ENCODE data around the gene INVS.

INVS gene

DNA sequence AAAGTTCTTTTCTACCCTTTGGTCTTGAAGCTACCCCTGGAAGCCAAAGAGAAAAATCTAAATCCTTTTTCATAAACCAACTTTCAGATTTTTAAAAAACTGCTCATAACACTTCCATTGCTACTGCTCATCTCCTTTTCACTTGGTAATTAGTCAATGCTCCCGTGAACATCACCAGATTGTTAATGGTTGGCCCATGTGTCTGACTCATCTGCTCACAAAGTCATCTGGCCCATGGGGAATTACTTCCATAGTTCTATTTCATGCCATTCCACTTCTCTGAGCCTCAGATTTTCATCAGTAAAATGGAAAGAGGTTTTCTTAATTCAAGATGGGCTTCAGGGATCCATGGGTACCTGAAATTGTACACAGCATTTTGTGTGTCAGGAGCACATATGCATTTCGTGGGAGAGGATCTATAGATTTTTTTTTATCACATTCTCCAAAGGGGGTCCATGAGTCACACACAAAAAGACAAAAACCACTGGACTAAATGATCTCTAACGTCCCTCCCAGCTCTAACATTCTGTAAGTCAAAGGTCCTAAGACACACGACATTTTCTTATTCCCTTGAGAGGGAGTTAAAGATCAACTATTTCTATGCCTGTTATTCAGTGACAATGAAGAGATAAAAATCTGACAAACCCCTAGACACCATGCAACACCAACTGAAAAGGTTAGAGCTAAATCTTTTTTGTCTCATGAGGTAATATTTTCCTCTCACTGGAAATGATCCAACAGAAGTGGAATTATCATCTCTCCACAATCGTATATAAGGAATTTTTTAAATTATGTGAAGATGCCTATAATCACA, 178.3 kb downstream of the INVS start:
- Histone ChIP-seq H3K4me2 (ENCODE audit: low read length) (no peak overlapping the region), H3K79me2 (ENCODE audit: insufficient read depth, low read length) (no peaks in the 10 kb centered on the region), H3K4me1 (ENCODE audit: insufficient read depth, low read length, severe bottlenecking) (no peaks in the 10 kb centered on the region), H3K4me3 (ENCODE audit: low read depth, low read length, poor library complexity, severe bottlenecking) (no peak overlapping the region), H3K9ac (ENCODE audit: low read length) (no peak overlapping the region), H3K9me2 (ENCODE audit: low read depth, low read length) (no peaks in the 10 kb centered on the region), H3K27ac (ENCODE audit: low read depth, low read length, poor library complexity, severe bottlenecking) (no peak overlapping the region), H3K27me3 (ENCODE audit: insufficient read depth, low read length) (no peaks in the 10 kb centered on the region), H3K36me3 (ENCODE audit: insufficient read depth, low read length) (peaks cover 12% of the 10 kb centered on the region; the same call in 1 of the 2 replicates), H2AFZ (ENCODE audit: low read length) (no peak overlapping the region), H4K20me1 (ENCODE audit: insufficient read depth, low read length) (no peaks in the 10 kb centered on the region), H3K9me3 (ENCODE audit: low read length) (no peaks in the 10 kb centered on the region), H3F3A (ENCODE audit: insufficient read depth, low read length) (no peaks in the 10 kb centered on the region)
- TF ChIP-seq, protein P1, sequence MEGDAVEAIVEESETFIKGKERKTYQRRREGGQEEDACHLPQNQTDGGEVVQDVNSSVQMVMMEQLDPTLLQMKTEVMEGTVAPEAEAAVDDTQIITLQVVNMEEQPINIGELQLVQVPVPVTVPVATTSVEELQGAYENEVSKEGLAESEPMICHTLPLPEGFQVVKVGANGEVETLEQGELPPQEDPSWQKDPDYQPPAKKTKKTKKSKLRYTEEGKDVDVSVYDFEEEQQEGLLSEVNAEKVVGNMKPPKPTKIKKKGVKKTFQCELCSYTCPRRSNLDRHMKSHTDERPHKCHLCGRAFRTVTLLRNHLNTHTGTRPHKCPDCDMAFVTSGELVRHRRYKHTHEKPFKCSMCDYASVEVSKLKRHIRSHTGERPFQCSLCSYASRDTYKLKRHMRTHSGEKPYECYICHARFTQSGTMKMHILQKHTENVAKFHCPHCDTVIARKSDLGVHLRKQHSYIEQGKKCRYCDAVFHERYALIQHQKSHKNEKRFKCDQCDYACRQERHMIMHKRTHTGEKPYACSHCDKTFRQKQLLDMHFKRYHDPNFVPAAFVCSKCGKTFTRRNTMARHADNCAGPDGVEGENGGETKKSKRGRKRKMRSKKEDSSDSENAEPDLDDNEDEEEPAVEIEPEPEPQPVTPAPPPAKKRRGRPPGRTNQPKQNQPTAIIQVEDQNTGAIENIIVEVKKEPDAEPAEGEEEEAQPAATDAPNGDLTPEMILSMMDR (IDR thresholded peaks at IDR 0.05; ENCODE audit: low read length), result no peak
- no peak for TF ChIP-seq EZH2 (IDR thresholded peaks at IDR 0.05; ENCODE audit: borderline replicate concordance, low read length)

- no peak for TF ChIP-seq EZH2 (IDR thresholded peaks at IDR 0.05; ENCODE audit: borderline replicate concordance, low read length)
- TF ChIP-seq, protein P1 (IDR thresholded peaks at IDR 0.05; ENCODE audit: low read length), result no peak
- Histone ChIP-seq H3K27ac (ENCODE audit: low read depth, low read length, poor library complexity, severe bottlenecking) (no peak overlapping the region), H3K9ac (ENCODE audit: low read length) (no peak overlapping the region), H3K4me2 (ENCODE audit: low read length) (no peak overlapping the region), H3K36me3 (ENCODE audit: insufficient read depth, low read length) (peaks cover 28% of the 10 kb centered on the region), H4K20me1 (ENCODE audit: insufficient read depth, low read length) (no peaks in the 10 kb centered on the region), H3K9me2 (ENCODE audit: low read depth, low read length) (no peaks in the 10 kb centered on the region), H2AFZ (ENCODE audit: low read length) (no peak overlapping the region), H3K4me3 (ENCODE audit: low read depth, low read length, poor library complexity, severe bottlenecking) (no peak overlapping the region), H3K4me1 (ENCODE audit: insufficient read depth, low read length, severe bottlenecking) (no peaks in the 10 kb centered on the region), H3F3A (ENCODE audit: insufficient read depth, low read length) (no peaks in the 10 kb centered on the region), H3K79me2 (ENCODE audit: insufficient read depth, low read length) (no peaks in the 10 kb centered on the region), H3K27me3 (ENCODE audit: insufficient read depth, low read length) (no peaks in the 10 kb centered on the region), H3K9me3 (ENCODE audit: low read length) (0 out of 2 replicates have a peak, but pooled peaks cover 4% of the 10 kb centered on the region)
These were observed 182.0 kb downstream of the INVS start for GRCh38 chr9:100281066-100281465.

GRCh38 chr9:100281676-100282387, 182.8 kb downstream of the INVS start:
- TF ChIP-seq, protein P1 (IDR thresholded peaks at IDR 0.05; ENCODE audit: low read length), result no peak
- no peak for TF ChIP-seq EZH2 (IDR thresholded peaks at IDR 0.05; ENCODE audit: borderline replicate concordance, low read length)
- Histone ChIP-seq H3F3A (ENCODE audit: insufficient read depth, low read length) (no peaks in the 10 kb centered on the region), H2AFZ (ENCODE audit: low read length) (no peak overlapping the region), H3K27me3 (ENCODE audit: insufficient read depth, low read length) (no peaks in the 10 kb centered on the region), H3K4me3 (ENCODE audit: low read depth, low read length, poor library complexity, severe bottlenecking) (no peak overlapping the region), H3K4me1 (ENCODE audit: insufficient read depth, low read length, severe bottlenecking) (no peaks in the 10 kb centered on the region), H3K9ac (ENCODE audit: low read length) (no peak overlapping the region), H4K20me1 (ENCODE audit: insufficient read depth, low read length) (no peaks in the 10 kb centered on the region), H3K9me3 (ENCODE audit: low read length) (0 out of 2 replicates have a peak, but pooled peaks cover 4% of the 10 kb centered on the region), H3K9me2 (ENCODE audit: low read depth, low read length) (no peaks in the 10 kb centered on the region), H3K36me3 (ENCODE audit: insufficient read depth, low read length) (peaks cover 30% of the 10 kb centered on the region), H3K79me2 (ENCODE audit: insufficient read depth, low read length) (no peaks in the 10 kb centered on the region), H3K27ac (ENCODE audit: low read depth, low read length, poor library complexity, severe bottlenecking) (no peak overlapping the region), H3K4me2 (ENCODE audit: low read length) (no peak overlapping the region)

All from OCI-LY1 (cell line).